ENCODE data around the gene PPAN. TPM values are rescaled to one million over a fixed set of nuclear protein-coding genes. Genes with fewer than 3 reads are reported as not detected.
A peak's percentile ranks its signal among the peaks of the same experiment; 100 is the strongest.

The PPAN gene, protein sequence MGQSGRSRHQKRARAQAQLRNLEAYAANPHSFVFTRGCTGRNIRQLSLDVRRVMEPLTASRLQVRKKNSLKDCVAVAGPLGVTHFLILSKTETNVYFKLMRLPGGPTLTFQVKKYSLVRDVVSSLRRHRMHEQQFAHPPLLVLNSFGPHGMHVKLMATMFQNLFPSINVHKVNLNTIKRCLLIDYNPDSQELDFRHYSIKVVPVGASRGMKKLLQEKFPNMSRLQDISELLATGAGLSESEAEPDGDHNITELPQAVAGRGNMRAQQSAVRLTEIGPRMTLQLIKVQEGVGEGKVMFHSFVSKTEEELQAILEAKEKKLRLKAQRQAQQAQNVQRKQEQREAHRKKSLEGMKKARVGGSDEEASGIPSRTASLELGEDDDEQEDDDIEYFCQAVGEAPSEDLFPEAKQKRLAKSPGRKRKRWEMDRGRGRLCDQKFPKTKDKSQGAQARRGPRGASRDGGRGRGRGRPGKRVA
- total RNA-seq (2014; rRNA removed; shearing (Covaris generic)): 28.0 and 31.4 TPM in 2 replicates

DNA sequence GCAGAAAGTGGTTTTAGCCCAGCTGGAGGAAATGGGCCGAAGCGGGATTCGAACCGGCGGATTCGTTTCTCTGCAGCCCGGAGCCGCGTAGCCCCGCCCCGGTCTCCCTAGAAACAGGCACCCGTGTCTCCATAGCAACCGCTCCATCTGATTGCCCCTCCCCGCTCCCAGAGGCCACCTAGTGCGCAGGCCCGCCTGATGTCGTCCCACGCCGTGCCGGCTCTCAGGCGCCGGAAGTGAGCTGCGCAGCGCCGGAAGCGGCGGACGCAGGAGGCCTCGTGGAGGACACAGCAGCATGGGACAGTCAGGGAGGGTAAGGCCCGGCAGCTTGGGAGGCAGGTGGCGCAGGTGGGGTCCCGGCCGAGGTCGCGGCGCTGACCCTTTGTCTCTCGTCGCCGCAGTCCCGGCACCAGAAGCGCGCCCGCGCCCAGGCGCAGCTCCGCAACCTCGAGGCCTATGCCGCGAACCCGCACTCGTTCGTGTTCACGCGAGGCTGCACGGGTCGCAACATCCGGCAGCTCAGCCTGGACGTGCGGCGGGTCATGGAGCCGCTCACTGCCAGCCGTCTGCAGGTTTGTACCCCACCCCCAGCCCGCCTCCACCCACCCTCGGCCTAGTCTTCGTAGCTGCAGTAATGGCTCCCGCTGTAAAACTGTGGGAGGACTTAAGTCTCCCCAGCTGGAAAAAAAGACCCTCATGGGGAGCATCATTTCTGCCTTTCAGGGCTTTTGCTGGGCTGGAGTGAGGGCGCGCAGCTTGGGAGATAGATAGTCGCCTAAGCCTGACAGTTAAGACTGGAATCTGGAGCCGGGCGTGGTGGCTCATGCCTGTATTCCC lies at the start of gene PPAN:
PPAN (plus strand) TSS at position 263 of the 837 bp plus-strand sequence; CDS start at position 296, 33 bp downstream.
- Histone ChIP-seq H3K36me3 (peaks cover 49% of the 10 kb centered on the region), H3K4me3 (peak within 1 kb of the TSS; percentile 87), H3K27me3 (replicated peaks) (no peaks in the 10 kb centered on the region), H3K27ac (peak within 1 kb of the TSS; percentile 82), H3K4me1 (replicated peaks) (peaks cover 11% of the 10 kb centered on the region), H3K9me3 (replicated peaks) (no peaks in the 10 kb centered on the region)
- peak; percentile 94 to 99 for DNase-seq (ENCODE audit: low read depth in 1 of 2, low spot score in 2 of 2)

DNA sequence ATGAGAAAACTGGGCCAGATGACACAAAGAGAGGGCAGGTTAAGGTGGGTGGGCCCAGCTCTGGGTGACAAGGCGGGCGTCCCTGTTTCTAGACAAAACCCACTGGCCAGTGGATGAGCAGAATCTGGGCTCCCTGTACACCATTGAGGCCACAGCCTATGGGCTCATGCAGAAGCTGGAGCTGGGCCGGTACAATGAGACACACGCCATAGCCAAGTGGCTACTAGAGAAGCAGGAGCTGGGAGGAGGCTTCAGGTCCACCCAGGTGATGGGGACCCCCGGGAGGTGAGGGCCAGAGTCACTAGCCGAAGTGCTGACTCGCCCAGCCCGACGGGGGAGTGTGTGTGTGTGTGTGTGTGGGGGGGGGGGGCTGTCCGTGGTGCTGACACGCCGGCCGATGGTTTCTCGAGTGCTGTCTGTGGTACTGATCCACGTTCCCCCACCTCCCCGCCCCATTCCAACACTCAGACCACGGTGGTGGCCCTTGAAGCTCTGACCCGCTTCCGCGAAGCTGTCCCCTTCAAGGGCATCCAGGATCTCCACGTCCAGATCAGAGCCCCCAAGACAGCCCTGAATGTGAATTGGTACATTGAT lies 44.3 kb upstream of the PPAN start:
- Histone ChIP-seq H3K9me3 (replicated peaks) (no peaks in the 10 kb centered on the region), H3K27ac (no peak overlapping the region), H3K27me3 (replicated peaks) (no peaks in the 10 kb centered on the region; the same call in 1 of the 2 replicates), H3K4me1 (replicated peaks) (no peaks in the 10 kb centered on the region), H3K4me3 (no peak overlapping the region), H3K36me3 (no peaks in the 10 kb centered on the region)
- DNase-seq (ENCODE audit: low read depth in 1 of 2, low spot score in 2 of 2): no peak

DNA sequence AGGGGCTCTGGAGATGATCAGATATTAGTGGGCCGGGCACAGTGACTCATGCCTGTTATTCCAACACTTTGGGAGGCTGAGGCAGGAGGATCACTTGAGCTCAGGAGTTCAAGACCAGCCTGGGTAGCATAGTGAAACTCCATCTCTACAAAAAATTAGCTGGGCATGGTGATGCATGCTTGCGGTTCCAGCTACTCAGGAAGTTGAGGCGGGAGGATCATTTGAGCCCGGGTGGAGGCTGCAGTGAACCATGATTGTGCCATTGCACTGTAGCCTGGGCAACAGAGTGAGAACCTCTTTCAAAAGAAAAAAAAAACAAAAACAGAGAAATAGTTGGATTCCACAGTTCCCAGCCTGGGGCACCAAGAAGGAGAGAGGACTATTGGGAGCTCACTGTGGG lies 38.0 kb upstream of the PPAN start:
- no peaks in the 10 kb centered on the region for H3K9me3 ChIP-seq (replicated peaks)
- H3K36me3 ChIP-seq: no peaks in the 10 kb centered on the region
- no peaks in the 10 kb centered on the region; the same call in 1 of the 2 replicates for H3K27me3 ChIP-seq (replicated peaks)
- H3K27ac ChIP-seq: no peak overlapping the region
- H3K4me3 ChIP-seq: no peak overlapping the region
- no peak for DNase-seq (ENCODE audit: low read depth in 1 of 2, low spot score in 2 of 2)
- H3K4me1 ChIP-seq (replicated peaks): no peaks in the 10 kb centered on the region

DNA sequence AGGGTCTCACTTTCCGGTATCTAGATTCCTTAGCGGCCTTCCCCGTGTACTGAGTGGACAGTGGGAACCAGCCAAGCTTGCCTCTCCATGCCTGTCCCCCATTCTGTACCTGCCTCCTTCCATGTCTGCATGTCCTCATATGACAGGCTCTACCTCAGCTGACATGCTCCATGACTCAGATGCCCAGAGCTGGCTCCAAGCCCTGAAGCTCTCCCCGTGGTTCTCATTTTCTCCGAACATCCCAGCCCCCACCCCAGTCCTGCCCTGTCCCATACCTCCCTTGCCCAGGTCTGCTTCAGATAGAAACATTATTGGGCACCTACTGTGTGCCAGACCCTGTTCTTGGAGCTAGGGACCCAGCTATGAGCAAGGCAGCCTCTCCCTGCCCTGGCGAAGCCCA lies 37.1 kb upstream of the PPAN start:
- H3K4me3 ChIP-seq: no peak overlapping the region
- no peak overlapping the region for H3K27ac ChIP-seq
- H3K36me3 ChIP-seq: no peaks in the 10 kb centered on the region
- H3K4me1 ChIP-seq (replicated peaks): no peaks in the 10 kb centered on the region
- H3K9me3 ChIP-seq (replicated peaks): peaks cover 6% of the 10 kb centered on the region
- H3K27me3 ChIP-seq (replicated peaks): no peaks in the 10 kb centered on the region; the same call in 1 of the 2 replicates
- DNase-seq (ENCODE audit: low read depth in 1 of 2, low spot score in 2 of 2): no peak

DNA sequence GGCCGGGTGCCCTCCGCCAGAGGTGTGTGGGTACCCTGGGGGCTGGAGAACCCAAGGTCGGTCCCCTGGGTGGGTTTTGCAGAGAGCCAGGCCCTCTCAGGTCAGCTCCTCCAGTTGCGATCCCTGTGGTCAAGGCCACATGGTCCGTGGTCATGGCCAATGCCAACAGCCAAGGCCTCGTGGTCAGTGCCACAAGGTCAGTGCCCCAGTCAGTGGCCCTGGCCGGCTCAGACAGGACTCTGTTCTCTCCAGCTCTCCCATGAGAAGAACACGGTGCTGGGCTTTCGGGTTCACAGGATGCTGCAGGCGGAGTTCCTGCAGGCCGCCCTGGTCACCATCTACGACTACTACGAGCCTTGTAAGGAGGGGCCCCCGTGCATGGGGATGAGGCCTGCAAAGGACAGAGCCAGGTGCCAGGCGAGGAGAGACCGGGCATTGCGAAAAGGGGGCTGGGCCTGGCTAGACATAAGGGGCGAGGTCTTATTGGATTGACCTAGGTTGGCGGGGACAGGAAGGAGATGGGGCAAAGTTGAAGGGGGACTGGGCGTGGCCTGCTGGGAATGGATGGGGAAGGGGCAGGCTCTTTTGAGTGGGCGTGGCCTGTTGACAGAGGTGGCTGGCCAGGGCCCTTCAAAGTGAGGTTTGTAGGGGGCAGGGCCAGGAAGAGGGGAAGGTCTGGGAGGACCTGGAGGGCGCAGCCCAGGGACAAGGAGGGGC lies 35.3 kb upstream of the PPAN start:
- Histone ChIP-seq H3K27me3 (replicated peaks) (no peaks in the 10 kb centered on the region; the same call in 1 of the 2 replicates), H3K4me3 (no peak overlapping the region), H3K4me1 (replicated peaks) (no peaks in the 10 kb centered on the region), H3K27ac (no peak overlapping the region), H3K36me3 (no peaks in the 10 kb centered on the region), H3K9me3 (replicated peaks) (peaks cover 9% of the 10 kb centered on the region)
- no peak for DNase-seq (ENCODE audit: low read depth in 1 of 2, low spot score in 2 of 2)

DNA sequence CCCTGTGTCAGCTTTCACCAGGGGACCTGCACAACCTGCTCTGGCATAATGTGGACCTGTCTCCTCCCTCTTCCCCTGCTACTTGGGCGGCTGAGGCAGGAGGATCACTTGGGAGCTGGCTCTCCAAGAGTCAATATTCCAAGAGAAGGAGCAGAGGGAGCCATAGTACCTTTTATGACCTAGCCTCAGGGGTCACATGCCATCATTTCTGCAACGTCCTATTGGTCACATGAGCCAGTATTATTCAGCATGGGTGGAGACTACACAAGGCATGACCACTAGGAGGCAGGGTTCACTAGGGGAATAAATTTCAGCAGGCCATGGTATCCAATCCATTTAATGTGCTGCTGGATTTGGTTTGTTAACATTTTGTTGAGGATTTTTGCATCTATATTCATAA lies 32.0 kb upstream of the PPAN start:
- peaks cover 10% of the 10 kb centered on the region; the same call in 1 of the 2 replicates for H3K27me3 ChIP-seq (replicated peaks)
- H3K27ac ChIP-seq: no peak overlapping the region
- no peaks in the 10 kb centered on the region for H3K36me3 ChIP-seq
- no peaks in the 10 kb centered on the region for H3K4me1 ChIP-seq (replicated peaks)
- DNase-seq (ENCODE audit: low read depth in 1 of 2, low spot score in 2 of 2): no peak
- peaks cover 9% of the 10 kb centered on the region for H3K9me3 ChIP-seq (replicated peaks)
- no peak overlapping the region for H3K4me3 ChIP-seq

DNA sequence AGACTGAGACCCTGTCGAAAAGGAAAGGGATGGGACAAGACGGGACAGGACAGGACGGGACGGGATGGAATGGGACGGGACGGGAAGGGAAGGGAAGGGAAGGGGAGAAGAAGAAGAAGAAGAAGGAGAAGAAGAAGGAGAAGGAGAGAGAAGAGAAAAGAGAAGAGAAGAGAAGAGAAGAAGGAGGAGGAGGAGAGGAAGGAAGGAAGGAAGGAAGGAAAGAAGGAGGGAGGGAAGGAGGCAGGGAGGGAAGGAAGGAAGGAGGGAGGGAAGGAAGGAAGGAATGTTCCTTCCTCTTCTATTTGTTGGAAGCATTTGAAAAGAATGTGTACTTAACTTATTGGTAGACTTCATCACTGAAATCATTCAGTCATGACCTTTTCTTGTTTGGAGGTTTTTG lies 29.6 kb upstream of the PPAN start:
- no peaks in the 10 kb centered on the region for H3K36me3 ChIP-seq
- H3K27ac ChIP-seq: no peak overlapping the region
- peaks cover 9% of the 10 kb centered on the region for H3K9me3 ChIP-seq (replicated peaks)
- no peaks in the 10 kb centered on the region for H3K4me1 ChIP-seq (replicated peaks)
- no peak for DNase-seq (ENCODE audit: low read depth in 1 of 2, low spot score in 2 of 2)
- H3K27me3 ChIP-seq (replicated peaks): peaks cover 10% of the 10 kb centered on the region; the same call in 1 of the 2 replicates
- H3K4me3 ChIP-seq: no peak overlapping the region

DNA sequence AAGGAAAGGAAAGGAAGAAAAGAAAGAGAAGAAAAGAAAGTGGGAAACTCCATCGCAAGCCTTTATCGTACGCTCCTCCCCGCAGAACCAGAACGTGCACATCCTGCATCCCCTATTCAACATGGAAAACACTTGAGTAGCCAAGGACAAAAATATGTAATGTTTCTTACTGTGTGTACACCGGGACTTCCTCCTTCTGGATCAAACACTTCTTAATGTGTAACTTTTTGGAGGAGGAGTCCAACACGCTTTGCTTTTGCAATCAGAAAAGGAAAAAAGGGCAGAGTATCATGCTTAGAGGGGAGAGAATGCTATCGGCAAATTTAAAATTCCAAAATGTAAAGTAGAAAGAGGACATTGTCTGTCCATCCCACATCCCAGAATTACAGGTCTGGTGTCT lies 27.8 kb upstream of the PPAN start:
- H3K4me1 ChIP-seq (replicated peaks): no peaks in the 10 kb centered on the region
- no peaks in the 10 kb centered on the region for H3K36me3 ChIP-seq
- H3K27ac ChIP-seq: no peak overlapping the region
- no peak overlapping the region for H3K4me3 ChIP-seq
- no peak for DNase-seq (ENCODE audit: low read depth in 1 of 2, low spot score in 2 of 2)
- peaks cover 9% of the 10 kb centered on the region for H3K9me3 ChIP-seq (replicated peaks)
- peaks cover 10% of the 10 kb centered on the region; the same call in 1 of the 2 replicates for H3K27me3 ChIP-seq (replicated peaks)

DNA sequence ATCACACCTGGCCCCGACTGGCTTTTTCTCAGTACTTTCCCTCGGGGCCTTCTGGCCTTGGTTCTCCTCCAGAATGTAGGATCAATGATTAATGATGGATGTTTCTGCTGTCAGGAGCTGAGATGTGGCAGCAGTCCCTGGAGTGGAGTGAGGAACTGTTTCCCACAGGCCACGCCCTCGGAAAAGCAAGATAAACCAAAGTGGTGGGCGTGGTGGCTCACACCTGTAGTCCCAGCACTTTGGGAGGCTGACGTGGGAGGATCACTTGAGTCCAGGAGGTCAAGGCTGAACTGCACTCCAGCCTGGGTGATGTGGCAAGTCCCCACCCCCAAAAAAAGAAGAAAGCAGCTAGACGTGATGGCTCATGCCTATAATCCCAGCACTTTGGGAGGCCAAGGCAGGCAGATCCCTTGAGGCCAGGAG lies 27.1 kb upstream of the PPAN start:
- Histone ChIP-seq H3K4me1 (replicated peaks) (no peaks in the 10 kb centered on the region), H3K9me3 (replicated peaks) (peaks cover 3% of the 10 kb centered on the region), H3K27ac (no peak overlapping the region), H3K4me3 (no peak overlapping the region), H3K36me3 (no peaks in the 10 kb centered on the region), H3K27me3 (replicated peaks) (peaks cover 10% of the 10 kb centered on the region; the same call in 1 of the 2 replicates)
- DNase-seq (ENCODE audit: low read depth in 1 of 2, low spot score in 2 of 2): no peak

DNA sequence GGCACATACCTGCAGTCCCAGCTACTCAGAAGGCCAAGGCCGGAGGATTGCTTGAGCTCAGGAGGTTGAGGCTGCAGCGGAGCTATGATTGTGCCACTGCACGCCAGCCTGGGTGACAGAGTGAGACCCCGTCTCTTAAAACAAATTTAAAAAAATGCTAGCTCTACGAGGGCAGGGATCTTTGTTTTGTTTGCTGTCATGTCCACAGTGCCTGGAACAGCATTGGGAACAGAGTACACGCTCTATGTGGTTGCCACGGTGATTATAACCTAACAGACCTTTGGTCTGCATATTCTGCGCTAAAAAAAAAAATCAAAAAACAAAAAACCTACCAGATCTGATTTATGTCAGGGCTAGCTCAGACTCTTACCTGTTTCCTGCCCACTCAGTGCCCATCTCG lies 22.3 kb upstream of the PPAN start:
- 0 out of 2 replicates have a peak, but pooled peaks cover 10% of the 10 kb centered on the region for H3K4me1 ChIP-seq (replicated peaks)
- no peak overlapping the region for H3K4me3 ChIP-seq
- H3K9me3 ChIP-seq (replicated peaks): no peaks in the 10 kb centered on the region
- no peak for DNase-seq (ENCODE audit: low read depth in 1 of 2, low spot score in 2 of 2)
- H3K36me3 ChIP-seq: peaks cover 10% of the 10 kb centered on the region
- no peak overlapping the region for H3K27ac ChIP-seq
- no peaks in the 10 kb centered on the region for H3K27me3 ChIP-seq (replicated peaks)

DNA sequence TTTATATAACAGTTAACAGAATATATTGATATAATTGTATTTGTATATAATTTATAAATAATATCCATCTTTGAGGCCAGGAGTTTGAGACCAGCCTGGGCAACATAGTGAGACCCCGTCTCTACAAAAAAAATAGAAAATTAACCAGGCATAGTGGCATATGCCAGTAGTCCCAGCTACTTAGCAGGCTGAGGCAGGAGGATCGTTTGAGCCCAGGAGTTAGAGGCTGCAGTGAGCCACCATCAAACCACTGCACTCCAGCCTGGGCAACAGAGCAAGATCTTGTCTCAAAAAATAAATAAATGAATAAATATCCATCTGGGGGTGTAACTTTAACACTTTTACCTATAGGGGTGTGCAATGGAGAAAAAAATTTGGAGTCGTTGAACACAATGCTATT lies 21.4 kb upstream of the PPAN start:
- Histone ChIP-seq H3K27me3 (replicated peaks) (no peaks in the 10 kb centered on the region), H3K27ac (no peak overlapping the region), H3K4me3 (no peak overlapping the region), H3K9me3 (replicated peaks) (no peaks in the 10 kb centered on the region), H3K36me3 (peaks cover 13% of the 10 kb centered on the region), H3K4me1 (replicated peaks) (0 out of 2 replicates have a peak, but pooled peaks cover 10% of the 10 kb centered on the region)
- no peak for DNase-seq (ENCODE audit: low read depth in 1 of 2, low spot score in 2 of 2)

DNA sequence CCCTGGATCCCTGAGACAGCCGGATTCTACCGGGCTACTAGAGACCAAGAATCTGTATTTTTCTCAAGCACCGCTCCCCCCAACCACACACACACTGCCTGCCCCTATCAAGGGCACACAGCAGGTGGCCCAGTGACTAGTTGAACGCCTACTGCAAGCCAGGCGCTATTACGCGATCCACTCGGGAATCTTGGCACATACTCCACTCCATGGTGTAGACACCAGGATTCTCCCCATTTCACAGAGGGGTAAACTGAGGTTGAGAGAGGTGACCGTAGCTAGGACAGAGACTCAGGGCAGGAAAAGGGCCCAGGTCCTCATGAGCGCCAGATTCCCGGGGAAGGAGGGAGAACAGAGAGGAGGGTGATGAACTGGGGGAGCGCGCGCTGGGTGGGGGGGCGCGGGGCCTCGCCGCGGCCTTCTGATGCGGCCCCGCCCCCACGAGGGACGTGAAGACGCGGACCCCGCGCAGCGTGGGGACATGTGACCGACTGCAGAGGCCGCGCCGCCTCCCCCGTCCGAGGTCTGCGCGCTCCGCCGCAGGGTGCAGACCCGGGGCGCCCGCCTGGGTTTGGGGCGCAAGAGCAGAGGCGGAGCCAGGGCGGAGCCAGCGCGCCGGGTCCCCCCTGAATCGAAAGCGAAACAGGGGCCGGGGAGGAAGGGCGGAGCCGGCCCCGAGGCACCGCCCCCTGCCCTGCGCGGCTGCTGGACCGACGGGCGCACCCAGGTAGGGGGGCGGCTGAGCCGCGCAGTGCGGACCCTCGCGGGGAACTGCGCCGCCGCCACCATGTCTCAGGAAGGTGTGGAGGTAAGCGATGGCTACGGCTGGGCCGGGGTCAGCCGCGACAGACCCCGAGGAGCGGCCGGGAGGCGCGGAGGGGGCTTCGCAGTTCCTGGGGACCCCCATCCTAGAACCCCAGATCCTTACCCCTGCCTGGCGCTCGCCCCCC lies 20.2 kb upstream of the PPAN start, which contains the start of gene SHFL:
SHFL (plus strand) TSS at position 677 of the 950 bp plus-strand sequence; CDS start at position 788, 111 bp downstream.
- DNase-seq (ENCODE audit: low read depth in 1 of 2, low spot score in 2 of 2): peak in 1 of 2 experiments; percentile 73
- Histone ChIP-seq H3K27me3 (replicated peaks) (no peaks in the 10 kb centered on the region), H3K4me1 (replicated peaks) (0 out of 2 replicates have a peak, but pooled peaks cover 10% of the 10 kb centered on the region), H3K36me3 (peaks cover 13% of the 10 kb centered on the region), H3K4me3 (peak within 1 kb of the TSS; percentile 90), H3K9me3 (replicated peaks) (no peaks in the 10 kb centered on the region), H3K27ac (peak within 1 kb of the TSS; percentile 15; the same call in 1 of the 2 replicates)
